NOMO-1 (cell line): Measurements from ENCODE around the gene CCR5AS.
"Not testable (repeated sequence)": the region's sequence is repeated elsewhere in the genome, so short reads cannot be mapped to it uniquely, and the experiment has no call there.

Experiments
- DNase-seq, 2 experiments: peaks; one replicate each; lab custom pipeline; 2025; ENCODE audit not compliant: unreplicated experiment in 2 of 2; lab: John Stamatoyannopoulos, UW

Gene CCR5AS

DNA sequence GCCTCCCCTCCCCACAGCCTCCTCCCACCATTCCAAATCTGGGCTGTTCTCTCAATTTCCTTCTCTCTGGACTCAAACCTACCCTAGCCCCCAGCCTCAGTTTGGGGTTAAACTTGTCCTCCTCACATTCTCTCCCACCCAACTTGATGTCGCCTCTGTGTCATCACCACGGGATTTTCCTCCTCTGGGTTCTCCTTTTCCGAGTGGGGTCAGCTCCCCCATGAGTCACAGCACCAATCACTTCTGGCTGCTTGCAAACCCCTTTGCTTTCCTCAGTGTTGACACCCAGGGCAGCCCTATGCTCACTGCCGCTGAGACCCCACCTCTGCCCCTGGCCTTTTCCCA lies 451 bp downstream of the CCR5AS start:
- DNase-seq: no peak

DNA sequence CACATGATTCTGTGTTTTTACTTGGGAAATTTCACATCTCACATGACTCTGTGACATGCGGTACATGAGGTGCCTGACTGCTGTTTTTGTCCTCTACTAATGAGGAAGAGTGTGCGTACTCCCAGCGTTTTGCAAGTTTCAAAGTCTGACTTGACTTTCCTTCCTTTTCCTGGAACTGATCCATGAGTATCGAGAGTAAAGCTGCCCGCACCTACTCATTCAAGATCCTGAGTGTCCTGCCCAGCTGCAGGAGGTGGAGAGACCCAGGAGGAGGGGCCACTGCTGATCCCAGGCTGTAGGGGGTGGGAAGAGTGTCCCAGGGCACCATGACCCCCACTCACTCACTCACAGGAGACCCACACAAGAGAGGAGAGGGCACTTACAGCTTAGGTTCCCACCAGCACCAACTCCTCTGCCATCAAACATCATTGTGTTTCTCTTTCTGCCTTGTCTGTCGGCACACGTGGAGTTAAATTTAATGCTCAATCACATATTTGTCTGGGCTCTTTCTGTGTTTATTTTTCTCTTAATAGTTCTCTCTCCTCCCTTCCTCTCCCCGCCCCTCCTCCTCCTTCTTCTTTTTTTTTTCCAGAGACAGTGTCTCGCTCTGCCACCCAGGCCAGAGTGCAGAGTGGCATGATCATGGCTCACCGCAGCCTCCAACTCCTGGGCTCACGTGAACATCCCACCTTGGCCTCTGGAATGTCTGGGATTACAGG lies 1.4 kb downstream of the CCR5AS start:
- DNase-seq: no peak

DNA sequence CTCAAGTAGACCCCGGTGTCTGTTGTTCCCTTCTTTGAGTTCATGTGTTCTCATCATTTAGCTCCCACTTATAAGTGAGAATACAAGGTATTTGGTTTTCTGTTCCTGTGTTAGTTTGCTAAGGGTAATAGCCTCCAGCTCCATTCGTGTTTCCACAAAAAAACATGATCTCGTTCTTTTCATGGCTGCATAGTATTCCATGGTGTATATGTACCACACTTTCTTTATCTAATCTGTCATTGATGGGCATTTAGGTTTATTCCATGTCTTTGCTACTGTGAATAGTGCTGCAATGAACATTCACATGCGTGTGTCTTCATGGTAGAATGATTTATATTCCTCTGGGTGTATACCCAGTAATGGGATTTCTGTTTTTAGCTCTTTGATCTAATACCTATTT lies 4.0 kb downstream of the CCR5AS start:
- not testable (repeated sequence) for DNase-seq

DNA sequence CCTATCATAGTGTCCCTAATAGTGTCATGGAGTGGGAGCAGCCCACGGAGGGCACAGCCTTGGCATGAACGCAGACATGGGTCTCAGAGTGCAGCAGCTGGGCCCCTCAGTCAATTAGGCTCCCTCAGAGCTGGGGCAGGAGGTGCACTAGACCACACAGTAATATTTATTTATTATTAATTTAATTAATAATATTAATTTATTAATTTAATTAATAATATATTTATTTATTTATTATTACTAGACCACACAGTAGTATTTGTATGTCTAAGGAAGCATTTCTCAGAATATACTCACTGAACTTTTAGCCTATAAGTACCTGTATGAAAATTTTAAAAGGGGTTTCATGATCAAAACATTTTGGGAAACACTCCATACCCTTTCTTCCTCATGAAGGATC lies 5.3 kb downstream of the CCR5AS start:
- DNase-seq: no peak

DNA sequence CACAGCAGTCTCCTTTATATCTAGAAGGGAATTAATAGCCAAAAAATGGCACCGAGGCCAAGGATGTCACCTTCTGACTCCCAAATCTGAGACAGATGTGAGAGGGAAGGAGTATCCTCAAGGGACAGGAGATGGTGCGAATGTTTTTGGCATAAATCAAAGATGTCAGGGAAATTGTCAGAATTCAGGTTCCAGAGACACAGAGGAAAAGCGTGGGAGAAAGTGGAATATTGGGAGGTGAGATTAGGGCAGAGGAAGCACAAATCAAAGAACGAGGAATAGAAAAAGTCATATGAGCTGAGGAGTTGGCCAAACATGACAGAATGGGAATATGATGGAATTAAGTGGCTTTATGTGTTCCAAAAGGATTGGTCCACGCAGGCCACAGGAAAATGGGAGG lies 6.0 kb downstream of the CCR5AS start:
- no peak for DNase-seq

DNA sequence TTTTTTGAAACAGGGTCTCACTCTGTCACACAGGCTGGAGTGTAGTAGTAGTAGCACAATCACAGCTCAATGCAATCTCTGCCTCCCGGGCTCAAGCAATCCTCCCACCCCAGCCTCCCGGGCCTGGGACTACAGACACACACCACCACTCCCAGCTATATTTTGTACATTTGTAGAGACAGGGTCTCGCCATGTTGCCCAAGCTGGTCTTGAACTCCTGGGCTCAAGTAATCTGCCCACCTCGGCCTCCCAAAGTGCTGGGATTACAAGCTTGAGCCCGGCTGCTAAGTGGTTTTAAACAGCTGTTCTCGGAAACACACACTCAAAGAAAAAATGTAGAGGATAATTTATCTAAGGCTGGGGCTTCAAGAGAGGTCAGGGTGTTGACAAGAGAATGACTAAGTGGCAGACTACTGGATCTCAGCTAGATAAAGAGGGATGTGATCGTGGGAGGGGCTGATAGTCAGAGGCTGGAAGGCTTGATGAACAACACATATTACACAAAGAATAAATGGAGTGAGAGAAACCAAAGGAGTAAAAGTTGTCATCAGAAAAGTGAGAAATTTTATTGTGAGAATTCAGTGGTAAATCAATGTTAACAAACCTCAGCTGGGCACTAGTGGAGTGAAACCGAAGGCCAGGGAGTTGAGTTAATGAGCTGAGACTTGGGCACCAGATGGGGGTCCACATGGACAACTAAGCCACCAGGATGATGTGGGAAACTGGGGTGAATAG lies 6.7 kb downstream of the CCR5AS start:
- no peak for DNase-seq

DNA sequence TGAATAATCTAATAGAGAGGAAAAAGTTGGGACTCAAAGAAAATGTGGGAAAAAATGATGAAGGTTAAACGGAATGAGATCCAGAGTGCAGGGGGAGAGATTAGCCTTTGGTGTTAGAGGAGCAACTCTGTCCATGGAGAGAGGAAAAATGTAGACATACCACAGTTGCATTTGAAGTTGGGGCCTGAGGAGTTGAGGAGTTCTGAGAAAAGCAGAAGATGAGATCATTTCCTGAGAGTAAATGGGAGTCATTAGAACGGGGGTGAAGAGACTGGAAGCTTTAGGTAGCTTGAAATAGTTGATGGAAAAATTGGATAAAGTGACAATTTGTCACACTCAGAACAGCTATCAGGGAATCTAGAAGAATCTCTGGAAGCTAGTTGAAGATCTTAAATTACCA lies 7.3 kb downstream of the CCR5AS start:
- DNase-seq: no peak

GRCh38 chr3:46399098-46399497 lies 7.8 kb downstream of the CCR5AS start:
- no peak for DNase-seq

DNA sequence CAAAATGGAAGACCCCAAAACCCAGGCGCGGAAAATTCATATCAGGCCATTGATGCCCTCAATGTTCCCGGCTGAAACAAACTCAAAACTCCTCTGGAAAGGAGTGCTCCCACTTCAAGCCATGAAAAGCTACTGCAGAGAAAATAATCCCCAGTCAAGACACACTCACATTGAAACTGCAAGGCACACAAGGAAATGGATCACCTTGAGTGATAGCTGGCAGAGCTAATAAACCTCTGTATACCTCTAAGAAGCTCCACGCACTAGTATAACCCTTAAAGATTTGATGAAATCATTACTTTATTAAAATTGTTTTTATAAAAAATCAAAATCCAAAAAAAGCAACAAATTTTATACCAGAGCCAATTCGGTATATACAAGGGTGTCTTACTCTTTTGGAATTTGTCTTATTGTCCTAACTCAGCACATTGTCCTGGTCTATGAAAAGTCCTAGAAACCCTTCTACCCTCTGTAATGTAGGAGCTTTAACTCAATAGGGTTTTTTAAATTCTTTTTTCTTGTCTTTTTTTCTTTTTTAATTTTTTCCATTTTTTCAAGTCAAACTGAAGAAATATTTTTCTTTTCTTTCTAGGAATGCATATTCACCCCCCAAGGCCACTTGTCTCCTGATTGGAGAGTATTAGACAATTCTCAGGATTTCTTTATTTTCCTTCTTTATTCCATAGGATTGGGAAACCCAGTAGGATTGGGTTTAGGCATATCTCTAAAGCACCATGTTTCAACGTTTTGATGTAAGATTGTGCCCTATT lies 8.5 kb downstream of the CCR5AS start:
- no peak for DNase-seq

GRCh38 chr3:46397111-46397510 lies 9.8 kb downstream of the CCR5AS start:
- DNase-seq: no peak

- peak; percentile 22 to 38 for DNase-seq
Observed at GRCh38 chr3:46395766-46396530, 10.9 kb downstream of the CCR5AS start.

DNA sequence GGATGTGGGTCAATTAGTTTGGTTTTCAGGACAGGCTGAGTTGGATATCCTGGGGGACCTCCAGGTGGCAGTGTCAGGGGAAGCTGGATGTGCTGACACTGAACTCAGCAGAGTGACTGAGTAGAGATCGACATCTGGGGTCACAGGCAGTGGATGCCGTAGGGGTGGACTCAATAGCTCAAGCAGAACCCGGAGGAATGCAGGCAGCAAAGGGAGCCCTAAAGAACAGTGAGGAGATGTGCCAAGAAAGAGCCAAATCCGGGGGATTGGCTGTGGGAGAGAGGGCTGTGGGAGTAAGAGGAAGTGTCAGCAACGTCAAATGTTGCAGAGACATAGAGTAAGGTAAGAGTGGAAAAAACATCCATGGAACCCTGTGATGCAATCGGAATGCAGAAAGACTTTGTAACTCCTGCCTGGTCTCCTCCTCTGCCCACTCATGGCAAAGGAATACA lies 11.6 kb downstream of the CCR5AS start:
- DNase-seq: peak in 1 of 2 experiments; percentile 35

- peak; percentile 61 to 81 for DNase-seq
Observed at GRCh38 chr3:46393554-46394434, 13.1 kb downstream of the CCR5AS start.

GRCh38 chr3:46393011-46393410 lies 13.9 kb downstream of the CCR5AS start:
- DNase-seq: no peak

GRCh38 chr3:46391526-46391925 lies 15.3 kb downstream of the CCR5AS start:
- not testable (repeated sequence) for DNase-seq

DNA sequence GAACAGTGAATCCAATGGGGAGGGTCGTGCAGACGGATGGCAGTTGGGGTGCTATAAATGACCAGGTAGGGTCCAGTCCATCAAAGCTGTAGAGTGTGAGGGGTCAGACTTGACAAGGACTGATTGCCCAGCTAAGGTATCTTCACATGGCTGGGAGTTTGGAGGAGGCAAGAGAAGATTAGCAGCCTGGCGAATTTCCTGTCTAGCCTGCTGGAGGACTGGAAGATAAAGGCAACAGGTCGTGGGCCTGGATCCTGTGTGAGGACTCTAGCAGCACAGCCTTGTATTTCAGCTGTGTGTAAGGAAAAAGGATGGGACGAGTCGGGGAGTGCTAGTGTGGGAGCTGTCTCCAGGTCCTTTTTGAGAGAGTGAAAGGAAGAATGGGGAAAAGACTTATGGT lies 17.6 kb downstream of the CCR5AS start:
- DNase-seq: no peak

- DNase-seq: not testable (repeated sequence)
Observed at GRCh38 chr3:46388847-46389246, 18.0 kb downstream of the CCR5AS start.

DNA sequence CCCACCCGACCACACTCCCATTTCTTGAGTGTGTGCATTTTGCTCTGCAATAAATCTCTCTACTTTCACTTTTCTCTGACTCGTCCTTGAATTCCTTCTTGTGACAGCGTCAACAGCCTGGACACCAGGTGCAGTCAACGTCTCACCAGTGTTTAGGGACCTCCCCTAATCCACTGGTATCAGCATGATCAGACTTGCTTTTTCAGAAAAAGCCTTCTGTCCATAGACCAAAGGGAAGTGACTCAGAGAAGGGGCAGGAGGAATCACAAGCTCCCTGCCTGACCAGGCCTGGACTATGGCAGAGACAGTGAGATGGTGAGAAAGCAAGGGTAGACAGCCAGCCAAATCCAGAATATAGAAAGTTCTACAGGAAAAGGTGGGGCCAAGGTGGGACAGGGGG lies 20.7 kb downstream of the CCR5AS start:
- DNase-seq: peak; percentile 30 to 72

- DNase-seq: peak; percentile 38 to 56
Observed at GRCh38 chr3:46383951-46384330, 22.9 kb downstream of the CCR5AS start.
